GM23338 (cell line): ENCODE results near the gene FCER1G.

ENCODE experiments used
- CREB1 ChIP-seq: fragments of 250-450 bp; sonication (Bioruptor Pico); IDR thresholded peaks from 2 replicates; pipeline ENCODE4 v1.5.0; 2020; ENCODE audit warnings: low read depth, mild to moderate bottlenecking, moderate library complexity
- EZH2 ChIP-seq: fragments of 200-600 bp; sonication (generic); IDR thresholded peaks from one replicate; pipeline ENCODE4 v1.8.0; 2017; ENCODE audit warnings: antibody characterized with exemption, mild to moderate bottlenecking, low read depth; ENCODE audit not compliant: unreplicated experiment
- EZH2phosphoT487 ChIP-seq: fragments of 200-600 bp; sonication (generic); IDR thresholded peaks from one replicate; pipeline ENCODE4 v1.8.1; 2018; ENCODE audit warnings: antibody characterized with exemption; ENCODE audit not compliant: unreplicated experiment
- JUNB ChIP-seq: IDR thresholded peaks from one replicate; pipeline ENCODE4 v1.6.1; 2016; ENCODE audit warnings: antibody characterized with exemption; ENCODE audit not compliant: unreplicated experiment
- NANOG ChIP-seq: IDR thresholded peaks from 2 replicates; pipeline ENCODE4 v1.6.1; 2016; ENCODE audit warnings: antibody characterized with exemption, borderline replicate concordance
- POLR2AphosphoS5 ChIP-seq: IDR thresholded peaks from 2 replicates; pipeline ENCODE4 v1.6.1; 2016; ENCODE audit warnings: antibody characterized with exemption, low read depth
- ZNF114 ChIP-seq: fragments of 250-450 bp; sonication (Bioruptor Pico); IDR thresholded peaks from 2 replicates; pipeline ENCODE4 v1.5.0; 2020; ENCODE audit warnings: mild to moderate bottlenecking, moderate library complexity
- ZNF331 ChIP-seq: fragments of 250-450 bp; sonication (Bioruptor Pico); IDR thresholded peaks from 2 replicates; pipeline ENCODE4 v1.5.0; 2020; ENCODE audit warnings: low read depth, mild to moderate bottlenecking, moderate library complexity
- TF ChIP-seq, protein P1 (sequence below), 2 experiments: fragments of 200-600 bp in 1 of 2; sonication (generic) in 1 of 2; conservative IDR thresholded peaks; 2 replicates each; pipeline versions ENCODE4 v1.5.1 to v1.6.1; 2016 to 2017; ENCODE audit warnings: antibody characterized with exemption in 2 of 2, low read depth in 2 of 2, mild to moderate bottlenecking in 2 of 2, moderate library complexity in 1 of 2
- TF ChIP-seq, protein P2 (sequence below): IDR thresholded peaks from one replicate; pipeline ENCODE4 v1.6.1; 2018; ENCODE audit warnings: antibody characterized with exemption; ENCODE audit not compliant: unreplicated experiment
- TF ChIP-seq, protein P3 (sequence below): fragments of 250-450 bp; sonication (Bioruptor Pico); IDR thresholded peaks from 2 replicates; pipeline ENCODE4 v1.5.0; 2020; ENCODE audit warnings: mild to moderate bottlenecking, moderate library complexity
- TF ChIP-seq, protein P4 (sequence below): IDR thresholded peaks from 2 replicates; pipeline ENCODE4 v1.6.1; 2016; ENCODE audit warnings: antibody characterized with exemption

DNA sequence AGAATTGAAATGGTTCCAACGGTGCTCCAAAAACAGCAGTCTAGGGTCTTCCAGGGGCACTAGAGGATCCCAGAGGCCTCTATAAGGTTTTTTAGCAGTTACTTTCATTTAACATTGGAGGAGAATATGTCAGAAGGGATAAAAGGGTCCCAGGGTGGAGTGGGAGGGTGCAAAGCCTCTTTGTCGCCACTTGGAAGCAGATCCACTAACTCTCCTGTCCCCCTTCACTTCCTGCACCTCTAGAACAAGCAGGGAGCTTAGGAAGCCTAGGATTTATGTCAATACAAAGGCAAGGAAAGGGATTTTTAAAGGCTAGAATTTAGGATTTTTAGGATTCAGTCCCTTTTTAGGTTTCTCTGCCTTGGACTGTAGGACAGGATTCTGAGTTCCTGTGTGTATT, 51.7 kb downstream of the FCER1G start:
- TF ChIP-seq POLR2AphosphoS5 (no peak), EZH2 (no peak), EZH2phosphoT487 (no peak), NANOG (no peak), CREB1 (no peak), JUNB (no peak), ZNF331 (CRISPR knock-in tag) (no peak), ZNF114 (CRISPR knock-in tag) (no peak)
- TF ChIP-seq, protein P1, sequence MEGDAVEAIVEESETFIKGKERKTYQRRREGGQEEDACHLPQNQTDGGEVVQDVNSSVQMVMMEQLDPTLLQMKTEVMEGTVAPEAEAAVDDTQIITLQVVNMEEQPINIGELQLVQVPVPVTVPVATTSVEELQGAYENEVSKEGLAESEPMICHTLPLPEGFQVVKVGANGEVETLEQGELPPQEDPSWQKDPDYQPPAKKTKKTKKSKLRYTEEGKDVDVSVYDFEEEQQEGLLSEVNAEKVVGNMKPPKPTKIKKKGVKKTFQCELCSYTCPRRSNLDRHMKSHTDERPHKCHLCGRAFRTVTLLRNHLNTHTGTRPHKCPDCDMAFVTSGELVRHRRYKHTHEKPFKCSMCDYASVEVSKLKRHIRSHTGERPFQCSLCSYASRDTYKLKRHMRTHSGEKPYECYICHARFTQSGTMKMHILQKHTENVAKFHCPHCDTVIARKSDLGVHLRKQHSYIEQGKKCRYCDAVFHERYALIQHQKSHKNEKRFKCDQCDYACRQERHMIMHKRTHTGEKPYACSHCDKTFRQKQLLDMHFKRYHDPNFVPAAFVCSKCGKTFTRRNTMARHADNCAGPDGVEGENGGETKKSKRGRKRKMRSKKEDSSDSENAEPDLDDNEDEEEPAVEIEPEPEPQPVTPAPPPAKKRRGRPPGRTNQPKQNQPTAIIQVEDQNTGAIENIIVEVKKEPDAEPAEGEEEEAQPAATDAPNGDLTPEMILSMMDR (conservative IDR thresholded peaks at IDR 0.05; ENCODE audit: low read depth in 2 of 2) = no peak
- TF ChIP-seq, protein P2, sequence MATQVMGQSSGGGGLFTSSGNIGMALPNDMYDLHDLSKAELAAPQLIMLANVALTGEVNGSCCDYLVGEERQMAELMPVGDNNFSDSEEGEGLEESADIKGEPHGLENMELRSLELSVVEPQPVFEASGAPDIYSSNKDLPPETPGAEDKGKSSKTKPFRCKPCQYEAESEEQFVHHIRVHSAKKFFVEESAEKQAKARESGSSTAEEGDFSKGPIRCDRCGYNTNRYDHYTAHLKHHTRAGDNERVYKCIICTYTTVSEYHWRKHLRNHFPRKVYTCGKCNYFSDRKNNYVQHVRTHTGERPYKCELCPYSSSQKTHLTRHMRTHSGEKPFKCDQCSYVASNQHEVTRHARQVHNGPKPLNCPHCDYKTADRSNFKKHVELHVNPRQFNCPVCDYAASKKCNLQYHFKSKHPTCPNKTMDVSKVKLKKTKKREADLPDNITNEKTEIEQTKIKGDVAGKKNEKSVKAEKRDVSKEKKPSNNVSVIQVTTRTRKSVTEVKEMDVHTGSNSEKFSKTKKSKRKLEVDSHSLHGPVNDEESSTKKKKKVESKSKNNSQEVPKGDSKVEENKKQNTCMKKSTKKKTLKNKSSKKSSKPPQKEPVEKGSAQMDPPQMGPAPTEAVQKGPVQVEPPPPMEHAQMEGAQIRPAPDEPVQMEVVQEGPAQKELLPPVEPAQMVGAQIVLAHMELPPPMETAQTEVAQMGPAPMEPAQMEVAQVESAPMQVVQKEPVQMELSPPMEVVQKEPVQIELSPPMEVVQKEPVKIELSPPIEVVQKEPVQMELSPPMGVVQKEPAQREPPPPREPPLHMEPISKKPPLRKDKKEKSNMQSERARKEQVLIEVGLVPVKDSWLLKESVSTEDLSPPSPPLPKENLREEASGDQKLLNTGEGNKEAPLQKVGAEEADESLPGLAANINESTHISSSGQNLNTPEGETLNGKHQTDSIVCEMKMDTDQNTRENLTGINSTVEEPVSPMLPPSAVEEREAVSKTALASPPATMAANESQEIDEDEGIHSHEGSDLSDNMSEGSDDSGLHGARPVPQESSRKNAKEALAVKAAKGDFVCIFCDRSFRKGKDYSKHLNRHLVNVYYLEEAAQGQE = no peak
- TF ChIP-seq, protein P3, sequence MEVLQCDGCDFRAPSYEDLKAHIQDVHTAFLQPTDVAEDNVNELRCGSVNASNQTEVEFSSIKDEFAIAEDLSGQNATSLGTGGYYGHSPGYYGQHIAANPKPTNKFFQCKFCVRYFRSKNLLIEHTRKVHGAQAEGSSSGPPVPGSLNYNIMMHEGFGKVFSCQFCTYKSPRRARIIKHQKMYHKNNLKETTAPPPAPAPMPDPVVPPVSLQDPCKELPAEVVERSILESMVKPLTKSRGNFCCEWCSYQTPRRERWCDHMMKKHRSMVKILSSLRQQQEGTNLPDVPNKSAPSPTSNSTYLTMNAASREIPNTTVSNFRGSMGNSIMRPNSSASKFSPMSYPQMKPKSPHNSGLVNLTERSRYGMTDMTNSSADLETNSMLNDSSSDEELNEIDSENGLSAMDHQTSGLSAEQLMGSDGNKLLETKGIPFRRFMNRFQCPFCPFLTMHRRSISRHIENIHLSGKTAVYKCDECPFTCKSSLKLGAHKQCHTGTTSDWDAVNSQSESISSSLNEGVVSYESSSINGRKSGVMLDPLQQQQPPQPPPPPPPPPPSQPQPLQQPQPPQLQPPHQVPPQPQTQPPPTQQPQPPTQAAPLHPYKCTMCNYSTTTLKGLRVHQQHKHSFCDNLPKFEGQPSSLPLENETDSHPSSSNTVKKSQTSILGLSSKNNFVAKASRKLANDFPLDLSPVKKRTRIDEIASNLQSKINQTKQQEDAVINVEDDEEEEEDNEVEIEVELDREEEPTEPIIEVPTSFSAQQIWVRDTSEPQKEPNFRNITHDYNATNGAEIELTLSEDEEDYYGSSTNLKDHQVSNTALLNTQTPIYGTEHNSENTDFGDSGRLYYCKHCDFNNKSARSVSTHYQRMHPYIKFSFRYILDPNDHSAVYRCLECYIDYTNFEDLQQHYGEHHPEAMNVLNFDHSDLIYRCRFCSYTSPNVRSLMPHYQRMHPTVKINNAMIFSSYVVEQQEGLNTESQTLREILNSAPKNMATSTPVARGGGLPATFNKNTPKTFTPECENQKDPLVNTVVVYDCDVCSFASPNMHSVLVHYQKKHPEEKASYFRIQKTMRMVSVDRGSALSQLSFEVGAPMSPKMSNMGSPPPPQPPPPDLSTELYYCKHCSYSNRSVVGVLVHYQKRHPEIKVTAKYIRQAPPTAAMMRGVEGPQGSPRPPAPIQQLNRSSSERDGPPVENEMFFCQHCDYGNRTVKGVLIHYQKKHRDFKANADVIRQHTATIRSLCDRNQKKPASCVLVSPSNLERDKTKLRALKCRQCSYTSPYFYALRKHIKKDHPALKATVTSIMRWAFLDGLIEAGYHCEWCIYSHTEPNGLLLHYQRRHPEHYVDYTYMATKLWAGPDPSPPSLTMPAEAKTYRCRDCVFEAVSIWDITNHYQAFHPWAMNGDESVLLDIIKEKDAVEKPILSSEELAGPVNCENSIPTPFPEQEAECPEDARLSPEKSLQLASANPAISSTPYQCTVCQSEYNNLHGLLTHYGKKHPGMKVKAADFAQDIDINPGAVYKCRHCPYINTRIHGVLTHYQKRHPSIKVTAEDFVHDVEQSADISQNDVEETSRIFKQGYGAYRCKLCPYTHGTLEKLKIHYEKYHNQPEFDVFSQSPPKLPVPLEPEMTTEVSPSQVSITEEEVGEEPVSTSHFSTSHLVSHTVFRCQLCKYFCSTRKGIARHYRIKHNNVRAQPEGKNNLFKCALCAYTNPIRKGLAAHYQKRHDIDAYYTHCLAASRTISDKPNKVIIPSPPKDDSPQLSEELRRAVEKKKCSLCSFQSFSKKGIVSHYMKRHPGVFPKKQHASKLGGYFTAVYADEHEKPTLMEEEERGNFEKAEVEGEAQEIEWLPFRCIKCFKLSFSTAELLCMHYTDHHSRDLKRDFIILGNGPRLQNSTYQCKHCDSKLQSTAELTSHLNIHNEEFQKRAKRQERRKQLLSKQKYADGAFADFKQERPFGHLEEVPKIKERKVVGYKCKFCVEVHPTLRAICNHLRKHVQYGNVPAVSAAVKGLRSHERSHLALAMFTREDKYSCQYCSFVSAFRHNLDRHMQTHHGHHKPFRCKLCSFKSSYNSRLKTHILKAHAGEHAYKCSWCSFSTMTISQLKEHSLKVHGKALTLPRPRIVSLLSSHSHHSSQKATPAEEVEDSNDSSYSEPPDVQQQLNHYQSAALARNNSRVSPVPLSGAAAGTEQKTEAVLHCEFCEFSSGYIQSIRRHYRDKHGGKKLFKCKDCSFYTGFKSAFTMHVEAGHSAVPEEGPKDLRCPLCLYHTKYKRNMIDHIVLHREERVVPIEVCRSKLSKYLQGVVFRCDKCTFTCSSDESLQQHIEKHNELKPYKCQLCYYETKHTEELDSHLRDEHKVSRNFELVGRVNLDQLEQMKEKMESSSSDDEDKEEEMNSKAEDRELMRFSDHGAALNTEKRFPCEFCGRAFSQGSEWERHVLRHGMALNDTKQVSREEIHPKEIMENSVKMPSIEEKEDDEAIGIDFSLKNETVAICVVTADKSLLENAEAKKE (CRISPR knock-in tag) = no peak
- TF ChIP-seq, protein P4, sequence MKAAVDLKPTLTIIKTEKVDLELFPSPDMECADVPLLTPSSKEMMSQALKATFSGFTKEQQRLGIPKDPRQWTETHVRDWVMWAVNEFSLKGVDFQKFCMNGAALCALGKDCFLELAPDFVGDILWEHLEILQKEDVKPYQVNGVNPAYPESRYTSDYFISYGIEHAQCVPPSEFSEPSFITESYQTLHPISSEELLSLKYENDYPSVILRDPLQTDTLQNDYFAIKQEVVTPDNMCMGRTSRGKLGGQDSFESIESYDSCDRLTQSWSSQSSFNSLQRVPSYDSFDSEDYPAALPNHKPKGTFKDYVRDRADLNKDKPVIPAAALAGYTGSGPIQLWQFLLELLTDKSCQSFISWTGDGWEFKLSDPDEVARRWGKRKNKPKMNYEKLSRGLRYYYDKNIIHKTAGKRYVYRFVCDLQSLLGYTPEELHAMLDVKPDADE = no peak
